ENCODE measurements around the gene SPR.

The SPR gene

DNA sequence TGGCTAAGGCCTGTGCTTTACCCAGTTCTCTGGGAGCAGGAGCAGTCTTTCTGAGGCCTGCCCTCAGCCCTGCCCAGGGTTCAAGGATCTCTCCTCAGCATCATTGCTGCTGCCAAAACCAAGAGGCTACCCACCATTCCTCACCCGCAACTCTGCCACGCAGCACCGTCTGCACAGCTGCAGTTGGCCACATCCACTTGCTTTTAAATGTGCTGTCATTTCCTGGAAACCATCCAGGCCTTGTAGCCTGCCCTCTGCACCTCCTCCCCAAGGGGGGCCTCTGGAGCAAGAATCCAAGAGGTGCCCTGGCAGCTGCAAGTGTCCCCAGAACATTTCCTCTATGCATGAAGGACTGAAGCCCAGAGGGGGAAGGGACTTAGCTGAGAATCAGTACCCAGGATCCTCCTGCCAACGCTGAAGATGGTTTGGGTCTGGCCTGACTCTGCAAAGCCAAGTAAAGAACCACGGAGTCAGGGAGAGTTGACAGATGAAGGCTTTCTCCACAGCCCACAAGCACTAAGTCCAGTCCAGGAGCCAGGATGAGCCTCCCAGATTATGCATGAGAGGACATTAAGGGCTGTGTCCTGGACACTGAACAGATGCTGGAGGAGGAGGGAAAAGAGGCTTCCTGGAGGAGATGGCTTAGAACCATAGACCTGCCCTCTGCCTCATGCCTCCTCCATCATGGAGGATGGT, 45.0 kb downstream of the SPR start:
- DNase-seq (ENCODE audit: low spot score): no peak

GRCh38 chr2:72932805-72933204, 45.6 kb downstream of the SPR start:
- no peak for DNase-seq (ENCODE audit: low spot score)

- no peak for DNase-seq (ENCODE audit: low spot score)
Observed at GRCh38 chr2:72933207-72933606, 46.0 kb downstream of the SPR start.

DNA sequence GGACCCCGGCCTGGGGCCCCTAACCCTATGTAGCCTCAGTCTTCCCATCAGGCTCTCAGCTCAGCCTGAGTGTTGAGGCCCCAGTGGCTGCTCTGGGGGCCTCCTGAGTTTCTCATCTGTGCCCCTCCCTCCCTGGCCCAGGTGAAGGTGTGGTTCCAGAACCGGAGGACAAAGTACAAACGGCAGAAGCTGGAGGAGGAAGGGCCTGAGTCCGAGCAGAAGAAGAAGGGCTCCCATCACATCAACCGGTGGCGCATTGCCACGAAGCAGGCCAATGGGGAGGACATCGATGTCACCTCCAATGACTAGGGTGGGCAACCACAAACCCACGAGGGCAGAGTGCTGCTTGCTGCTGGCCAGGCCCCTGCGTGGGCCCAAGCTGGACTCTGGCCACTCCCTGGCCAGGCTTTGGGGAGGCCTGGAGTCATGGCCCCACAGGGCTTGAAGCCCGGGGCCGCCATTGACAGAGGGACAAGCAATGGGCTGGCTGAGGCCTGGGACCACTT, 46.5 kb downstream of the SPR start:
- no peak for DNase-seq (ENCODE audit: low spot score)

DNA sequence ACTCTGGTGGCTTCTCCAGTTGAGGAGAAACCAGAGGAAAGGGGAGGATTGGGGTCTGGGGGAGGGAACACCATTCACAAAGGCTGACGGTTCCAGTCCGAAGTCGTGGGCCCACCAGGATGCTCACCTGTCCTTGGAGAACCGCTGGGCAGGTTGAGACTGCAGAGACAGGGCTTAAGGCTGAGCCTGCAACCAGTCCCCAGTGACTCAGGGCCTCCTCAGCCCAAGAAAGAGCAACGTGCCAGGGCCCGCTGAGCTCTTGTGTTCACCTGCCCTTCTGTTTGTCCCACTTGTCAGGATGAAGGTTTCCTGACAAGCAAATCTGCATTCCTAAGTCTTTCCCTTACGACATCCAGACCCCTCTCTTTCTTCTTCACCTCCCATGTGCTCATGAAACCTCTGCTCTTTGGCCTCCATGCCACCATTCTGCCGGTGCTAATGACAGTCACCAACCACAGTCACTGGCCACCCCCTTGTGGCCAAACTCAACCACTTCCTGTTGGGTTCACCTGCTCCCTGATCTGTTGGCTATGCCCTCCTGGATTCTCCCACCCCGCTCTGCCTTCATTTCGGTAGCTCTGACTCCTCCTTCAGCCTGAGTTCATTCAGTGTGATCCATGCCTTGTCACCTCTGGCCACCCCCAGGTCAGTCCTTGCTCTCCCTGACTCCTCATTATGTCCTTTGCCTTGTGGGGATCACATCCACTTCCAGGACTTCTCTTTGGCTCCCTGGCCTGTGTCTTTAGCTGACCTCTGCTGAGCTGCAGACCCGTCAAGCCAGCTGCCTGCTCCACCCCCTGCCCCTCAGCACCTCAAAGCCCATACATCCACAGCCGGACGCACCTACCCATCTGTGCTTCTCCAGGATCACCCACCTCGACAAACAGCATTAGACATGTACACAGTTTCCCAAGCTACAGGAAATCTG, 47.7 kb downstream of the SPR start:
- DNase-seq (ENCODE audit: low spot score): no peak

GRCh38 chr2:72935611-72935957, 48.4 kb downstream of the SPR start:
- DNase-seq (ENCODE audit: low spot score): no peak

GRCh38 chr2:72936660-72937355, 49.6 kb downstream of the SPR start:
- no peak for DNase-seq (ENCODE audit: low spot score)

DNA sequence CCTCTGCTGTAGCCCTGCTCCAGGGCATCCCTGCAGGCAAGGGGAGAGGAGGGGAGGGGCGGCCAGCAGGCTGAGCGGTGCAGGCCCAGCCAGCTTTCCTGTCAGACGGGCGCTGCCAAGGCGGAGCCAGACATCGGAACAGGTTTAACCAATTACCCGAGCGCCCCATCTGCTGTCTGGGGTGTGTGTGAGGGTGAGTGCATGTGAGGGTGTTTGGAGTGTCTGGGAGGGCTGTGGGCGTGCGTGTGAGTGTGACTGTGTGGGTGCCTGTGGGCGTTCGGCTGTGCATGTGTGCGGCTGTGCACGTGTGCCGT, 50.1 kb downstream of the SPR start:
- no peak for DNase-seq (ENCODE audit: low spot score)

- no peak for DNase-seq (ENCODE audit: low spot score)
Observed at GRCh38 chr2:72938455-72938854, 51.2 kb downstream of the SPR start.

DNA sequence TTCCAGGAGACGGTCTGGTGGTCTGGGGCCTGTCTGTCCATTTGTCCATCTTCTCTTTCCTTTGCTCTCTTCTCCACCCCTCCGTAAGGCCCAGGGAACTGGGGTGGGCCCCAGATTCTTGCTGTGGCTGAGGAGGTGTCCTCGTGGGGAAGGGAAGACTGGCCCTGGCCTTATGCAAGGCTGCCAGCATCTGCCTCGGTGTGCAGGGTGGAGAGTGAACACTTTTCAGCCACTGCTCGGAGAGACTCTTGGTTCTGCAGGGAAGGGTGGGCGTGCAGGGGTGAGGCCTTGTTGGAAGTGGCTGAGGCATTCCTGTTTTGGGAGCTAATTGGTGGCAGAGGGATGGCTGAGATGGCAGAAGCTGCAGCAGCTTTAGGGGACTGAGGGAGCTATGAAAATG, 53.2 kb downstream of the SPR start:
- DNase-seq (ENCODE audit: low spot score): no peak

GRCh38 chr2:72940786-72941185, 53.6 kb downstream of the SPR start:
- DNase-seq (ENCODE audit: low spot score): no peak
